ENCODE measurements around the gene APOLD1.

APOLD1 gene

DNA sequence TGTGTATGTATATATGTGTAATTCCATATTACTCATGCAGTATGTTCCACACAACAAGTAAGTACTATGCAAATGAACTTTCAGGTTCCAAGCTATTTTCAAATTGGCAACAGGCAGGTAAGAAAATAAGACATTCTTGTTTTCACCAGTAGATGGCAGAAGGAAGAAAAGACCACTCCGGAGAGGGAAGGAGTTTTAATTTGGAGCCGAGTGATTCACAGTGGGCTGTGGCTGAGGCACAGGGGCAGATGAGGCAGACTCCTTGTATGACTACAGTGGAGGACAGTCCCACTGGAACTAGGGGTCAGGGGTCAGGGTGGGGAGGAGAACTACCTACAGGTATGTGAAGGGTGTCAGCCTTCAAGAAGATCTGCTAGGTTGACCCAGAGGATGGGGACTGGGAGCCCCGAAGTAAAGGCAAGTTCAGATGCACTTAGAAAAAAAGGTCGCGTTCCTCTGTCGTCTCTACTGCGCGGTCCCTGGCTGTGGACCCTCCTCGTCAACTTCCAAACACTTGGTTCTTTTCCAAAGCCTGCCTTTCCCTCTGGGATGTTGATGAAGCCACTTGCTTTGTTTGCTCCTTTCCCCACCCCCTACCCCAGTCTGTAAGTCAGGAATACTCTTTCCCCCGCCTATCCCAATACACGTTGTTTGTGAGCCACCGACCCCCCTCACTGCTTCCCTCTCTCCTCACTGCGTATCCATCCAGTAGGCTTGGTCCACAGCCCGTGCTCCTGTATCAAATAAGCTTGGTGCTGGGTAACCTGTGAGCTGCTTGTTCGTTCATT lies 51.8 kb downstream of the APOLD1 start:
- no peak for TF ChIP-seq ZFX (IDR thresholded peaks at IDR 0.05)
- TF ChIP-seq, protein P1, sequence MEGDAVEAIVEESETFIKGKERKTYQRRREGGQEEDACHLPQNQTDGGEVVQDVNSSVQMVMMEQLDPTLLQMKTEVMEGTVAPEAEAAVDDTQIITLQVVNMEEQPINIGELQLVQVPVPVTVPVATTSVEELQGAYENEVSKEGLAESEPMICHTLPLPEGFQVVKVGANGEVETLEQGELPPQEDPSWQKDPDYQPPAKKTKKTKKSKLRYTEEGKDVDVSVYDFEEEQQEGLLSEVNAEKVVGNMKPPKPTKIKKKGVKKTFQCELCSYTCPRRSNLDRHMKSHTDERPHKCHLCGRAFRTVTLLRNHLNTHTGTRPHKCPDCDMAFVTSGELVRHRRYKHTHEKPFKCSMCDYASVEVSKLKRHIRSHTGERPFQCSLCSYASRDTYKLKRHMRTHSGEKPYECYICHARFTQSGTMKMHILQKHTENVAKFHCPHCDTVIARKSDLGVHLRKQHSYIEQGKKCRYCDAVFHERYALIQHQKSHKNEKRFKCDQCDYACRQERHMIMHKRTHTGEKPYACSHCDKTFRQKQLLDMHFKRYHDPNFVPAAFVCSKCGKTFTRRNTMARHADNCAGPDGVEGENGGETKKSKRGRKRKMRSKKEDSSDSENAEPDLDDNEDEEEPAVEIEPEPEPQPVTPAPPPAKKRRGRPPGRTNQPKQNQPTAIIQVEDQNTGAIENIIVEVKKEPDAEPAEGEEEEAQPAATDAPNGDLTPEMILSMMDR (conservative IDR thresholded peaks at IDR 0.05): peak; percentile 84
- H3K27ac ChIP-seq: no peak overlapping the region

DNA sequence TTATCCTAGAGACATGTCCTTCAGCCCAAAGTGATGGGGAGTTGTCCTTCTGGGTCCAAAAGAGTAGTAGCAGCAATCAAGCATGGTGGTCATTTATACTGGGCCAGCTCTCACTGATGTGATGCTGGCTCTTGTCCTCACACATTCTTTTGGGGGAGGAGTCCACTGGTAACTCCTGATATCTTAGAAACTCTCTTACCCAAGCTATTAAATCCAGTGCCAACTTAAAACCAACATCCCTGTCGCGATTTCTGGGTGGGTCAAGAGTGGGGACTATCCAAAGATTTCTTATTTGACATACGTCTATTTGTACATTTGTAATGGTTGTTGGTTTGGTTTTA lies 52.3 kb downstream of the APOLD1 start:
- H3K27ac ChIP-seq: no peak overlapping the region
- no peak for TF ChIP-seq ZFX (IDR thresholded peaks at IDR 0.05)
- TF ChIP-seq, protein P1 (conservative IDR thresholded peaks at IDR 0.05): no peak

DNA sequence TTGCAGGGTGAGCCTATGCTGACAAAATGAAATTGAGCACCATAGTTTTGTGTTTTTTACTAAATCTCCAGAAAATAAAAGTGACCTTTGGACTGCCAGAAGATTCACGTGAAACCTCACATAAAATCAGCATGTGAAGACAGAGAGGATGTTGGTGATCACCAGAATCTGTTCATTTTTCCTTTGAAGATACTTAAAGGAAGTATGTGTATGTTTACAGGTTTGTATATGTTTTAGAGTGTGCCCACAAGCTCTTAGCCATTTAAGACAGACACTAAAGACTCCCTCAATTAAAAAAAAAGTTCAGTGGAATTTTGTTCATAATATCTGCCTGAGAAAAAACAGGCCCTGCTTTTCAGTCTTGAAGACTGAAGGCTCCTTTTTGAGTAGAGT lies 53.5 kb downstream of the APOLD1 start:
- TF ChIP-seq ZFX (IDR thresholded peaks at IDR 0.05): no peak
- TF ChIP-seq, protein P1 (conservative IDR thresholded peaks at IDR 0.05): no peak
- no peak overlapping the region for H3K27ac ChIP-seq

DNA sequence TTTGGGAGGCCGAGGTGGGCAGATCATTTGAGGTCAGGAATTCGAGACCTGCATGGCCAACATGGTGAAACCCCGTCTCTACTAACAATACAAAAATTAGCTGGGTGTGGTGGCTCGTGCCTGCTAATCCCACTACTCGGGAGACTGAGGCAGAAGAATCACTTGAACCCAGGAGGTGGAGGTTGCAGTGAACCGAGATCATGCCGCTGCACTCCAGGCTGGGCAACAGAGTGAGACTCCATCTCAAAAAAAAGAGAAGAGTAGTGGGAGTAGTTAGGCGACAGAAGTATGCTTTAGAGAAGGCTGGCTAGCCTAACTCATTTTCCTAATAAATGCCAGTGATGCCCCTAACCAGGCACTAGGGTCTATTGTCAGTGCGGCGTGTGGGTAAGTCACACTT lies 54.0 kb downstream of the APOLD1 start:
- peak overlapping the region; percentile 28 for H3K27ac ChIP-seq

DNA sequence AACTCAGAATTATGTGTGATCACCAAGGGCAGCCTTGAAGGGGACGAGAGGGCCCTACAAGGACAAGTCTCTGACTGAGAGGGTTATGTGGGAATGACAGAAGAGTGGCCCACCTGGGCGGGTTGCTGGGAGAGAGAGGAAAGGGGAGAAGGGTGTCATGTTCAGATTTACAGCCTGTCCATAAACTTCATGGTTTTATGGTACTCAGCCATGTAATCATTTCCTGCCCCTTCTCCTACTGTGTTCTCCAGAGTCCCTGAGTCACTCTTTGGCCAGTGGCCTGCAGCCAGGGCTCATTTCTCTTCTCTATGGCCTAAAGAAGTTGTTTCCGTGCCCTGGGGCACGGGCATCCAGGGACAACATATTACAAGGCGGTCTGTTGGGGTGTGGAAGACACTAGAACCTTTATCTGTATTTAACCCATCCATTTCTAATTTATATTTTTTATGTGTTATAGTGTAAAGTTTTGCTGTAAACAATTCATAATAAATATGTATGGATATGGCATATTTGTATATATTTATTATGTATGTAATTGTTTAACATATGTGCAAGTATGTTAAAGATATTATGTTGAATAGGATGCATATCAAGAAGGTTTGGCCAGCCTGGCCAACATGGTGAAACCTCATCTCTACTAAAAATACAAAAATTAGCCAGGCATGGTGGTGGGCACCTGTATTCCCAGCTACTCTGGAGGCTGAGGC lies 54.6 kb downstream of the APOLD1 start:
- H3K27ac ChIP-seq: peak overlapping the region; percentile 28
- TF ChIP-seq ZFX (IDR thresholded peaks at IDR 0.05): no peak
- TF ChIP-seq, protein P1 (conservative IDR thresholded peaks at IDR 0.05): no peak

DNA sequence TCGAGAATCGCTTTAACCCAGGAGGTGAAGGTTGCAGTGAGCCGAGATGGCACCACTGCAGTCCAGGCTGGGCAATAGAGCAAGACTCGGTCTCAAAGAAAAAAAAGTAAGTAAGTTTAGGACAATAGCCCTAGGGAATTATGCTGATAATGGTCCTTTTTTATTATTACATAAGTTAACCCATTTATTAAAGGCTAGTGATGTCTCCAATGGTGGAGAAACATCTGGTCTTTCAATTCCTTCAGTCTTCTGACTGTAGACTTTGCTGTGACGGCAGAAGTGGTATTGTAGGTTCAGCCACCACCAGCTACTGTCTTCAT lies 55.1 kb downstream of the APOLD1 start:
- no peak overlapping the region for H3K27ac ChIP-seq
- no peak for TF ChIP-seq ZFX (IDR thresholded peaks at IDR 0.05)

Measured in C4-2B (cell line).